ENCODE results near the gene ADAMTS14.

Gene ADAMTS14

DNA sequence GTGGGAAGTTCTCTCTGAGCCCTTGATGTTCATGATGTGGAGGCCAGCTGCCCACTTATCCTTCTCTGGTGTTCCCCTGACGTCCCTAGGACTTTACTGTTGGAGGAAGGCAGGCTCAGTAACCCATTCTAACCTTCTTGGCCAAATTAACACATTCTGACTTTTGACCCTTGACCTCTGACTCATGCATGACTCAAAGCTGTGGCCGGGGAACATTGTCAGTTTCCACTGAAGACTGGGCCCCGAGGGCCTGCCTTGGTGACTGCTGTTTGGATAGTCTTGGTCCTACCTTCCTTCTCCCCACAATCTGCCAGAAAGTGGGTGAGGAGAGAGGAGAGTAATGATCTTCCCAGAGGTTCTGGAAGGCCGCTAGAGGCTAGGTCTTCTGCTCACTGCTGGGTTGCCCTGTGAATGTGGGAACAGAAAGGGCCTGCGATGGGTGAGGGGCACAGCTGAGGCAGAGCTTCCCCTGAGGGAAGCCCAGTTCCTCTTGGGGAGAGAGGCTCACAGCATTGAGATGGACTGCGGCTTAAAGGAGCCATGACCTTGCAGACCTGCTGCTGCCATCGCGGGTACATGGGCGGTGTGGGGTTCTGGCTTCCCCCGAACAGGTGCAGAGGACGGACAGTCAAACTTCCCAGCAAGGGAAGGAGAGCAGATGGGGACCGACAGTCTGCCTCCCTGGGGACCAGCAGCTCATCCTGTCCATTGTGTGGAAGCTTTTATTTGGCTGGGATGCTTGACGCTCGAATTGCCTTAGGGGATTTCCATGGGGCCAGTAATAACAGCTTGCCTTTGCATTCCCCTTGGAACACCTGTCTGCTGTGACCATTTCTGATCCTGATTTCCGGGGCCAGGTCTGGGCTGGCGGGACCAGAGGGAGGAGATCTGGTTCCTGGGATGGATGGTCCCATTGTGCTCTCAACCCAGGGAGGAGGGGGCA lies 43.8 kb downstream of the ADAMTS14 start:
- DNase-seq (ENCODE audit: insufficient read length, low spot score) (no peak), FAIRE-seq (no peak)
- no peak for TF ChIP-seq CTCF (IDR thresholded peaks at IDR 0.05; ENCODE audit: insufficient read depth, missing control alignments)

DNA sequence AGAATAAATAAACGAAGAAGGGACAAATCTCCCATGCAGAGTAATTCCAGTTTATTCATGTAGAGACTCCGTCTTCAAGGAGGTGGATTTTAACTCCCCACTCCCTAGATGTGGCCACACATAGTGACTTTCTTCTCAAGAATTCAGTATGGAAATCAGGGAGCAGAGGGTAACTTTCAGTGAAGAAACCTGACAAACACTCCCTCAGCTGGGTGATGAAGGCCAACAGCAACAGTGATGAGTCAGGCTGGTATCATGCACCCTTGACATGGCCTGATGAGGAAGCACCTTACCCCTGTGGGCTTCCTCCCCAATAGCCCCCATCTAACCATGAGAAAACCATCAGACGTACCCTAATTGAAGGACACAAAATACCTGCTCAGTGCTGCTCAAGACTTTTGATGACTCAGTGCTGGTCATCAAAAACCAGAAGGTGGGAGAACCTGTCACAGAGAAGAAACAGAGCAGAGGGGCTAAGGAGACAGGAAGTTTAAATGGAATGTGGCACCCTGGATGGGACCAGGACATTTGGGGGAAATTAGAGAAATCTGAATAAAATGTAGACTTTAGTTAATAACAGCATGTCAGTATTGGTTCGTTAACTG lies 50.6 kb downstream of the ADAMTS14 start:
- no peak for DNase-seq (ENCODE audit: insufficient read length, low spot score)
- no peak for FAIRE-seq
- no peak for TF ChIP-seq CTCF (IDR thresholded peaks at IDR 0.05; ENCODE audit: insufficient read depth, missing control alignments)

GRCh38 chr10:70723771-70724170 lies 51.5 kb downstream of the ADAMTS14 start:
- no peak for DNase-seq (ENCODE audit: insufficient read length, low spot score)
- no peak for FAIRE-seq
- TF ChIP-seq CTCF (IDR thresholded peaks at IDR 0.05; ENCODE audit: insufficient read depth, missing control alignments): no peak

- TF ChIP-seq CTCF (IDR thresholded peaks at IDR 0.05; ENCODE audit: insufficient read depth, missing control alignments): no peak
- FAIRE-seq (no peak), DNase-seq (ENCODE audit: insufficient read length, low spot score) (no peak)
Measured at GRCh38 chr10:70726909-70727495, 54.7 kb downstream of the ADAMTS14 start.

GRCh38 chr10:70728328-70728727 lies 56.0 kb downstream of the ADAMTS14 start:
- FAIRE-seq (no peak), DNase-seq (ENCODE audit: insufficient read length, low spot score) (no peak)
- TF ChIP-seq CTCF (IDR thresholded peaks at IDR 0.05; ENCODE audit: insufficient read depth, missing control alignments): no peak

GRCh38 chr10:70729763-70730357 lies 57.6 kb downstream of the ADAMTS14 start:
- FAIRE-seq: no peak
- DNase-seq (ENCODE audit: insufficient read length, low spot score): no peak
- TF ChIP-seq CTCF (IDR thresholded peaks at IDR 0.05; ENCODE audit: insufficient read depth, missing control alignments): no peak
